K562 (cell line): ENCODE results near the gene SMARCA4. TPM values are rescaled to one million over a fixed set of nuclear protein-coding genes. Genes with fewer than 3 reads are reported as not detected.

Source experiments
- ARID1B ChIP-seq: fragments of 450-650 bp; IDR thresholded peaks from 2 replicates; pipeline ENCODE4 v1.6.1; 2016; ENCODE audit warnings: antibody characterized with exemption, mild to moderate bottlenecking, inconsistent platforms
- CAMTA2 ChIP-seq: fragments of 250-450 bp; sonication (Bioruptor Pico); conservative IDR thresholded peaks from 2 replicates; pipeline ENCODE4 v1.5.1; 2022
- CBX3 ChIP-seq, 2 experiments: IDR thresholded peaks; 1 replicate in 1 of 2; 2 replicates in 1 of 2; pipeline ENCODE4 v1.6.1; 2012; ENCODE audit warnings: inconsistent platforms in 2 of 2, low read length in 2 of 2, borderline replicate concordance in 1 of 2, control low read depth in 1 of 2
- EHMT2 ChIP-seq: fragments of 450-650 bp; IDR thresholded peaks from 2 replicates; pipeline ENCODE4 v1.6.1; 2018; ENCODE audit warnings: antibody characterized with exemption
- EWSR1 ChIP-seq: fragments of 450-650 bp; IDR thresholded peaks from 2 replicates; pipeline ENCODE4 v1.6.1; 2018; ENCODE audit warnings: borderline replicate concordance, mild to moderate bottlenecking, low read depth, moderate library complexity; ENCODE audit not compliant: partially characterized antibody
- FOXK1 ChIP-seq: sonication (generic); formaldehyde crosslinking; IDR thresholded peaks from 2 replicates; pipeline ENCODE4 v1.8.0; 2022; ENCODE audit warnings: missing genetic modification reagents, mild to moderate bottlenecking, borderline replicate concordance
- FOXK2 ChIP-seq, 2 experiments: fragments of 450-650 bp; IDR thresholded peaks in 1 of 2; conservative IDR thresholded peaks in 1 of 2; 2 replicates each; pipeline ENCODE4 v1.6.1; 2016; ENCODE audit warnings: low read depth in 2 of 2, mild to moderate bottlenecking in 1 of 2
- L3MBTL2 ChIP-seq: fragments of 450-650 bp; IDR thresholded peaks from 2 replicates; pipeline ENCODE4 v1.6.1; 2016; ENCODE audit warnings: mild to moderate bottlenecking, moderate library complexity
- NUFIP1 ChIP-seq: fragments of 450-650 bp; IDR thresholded peaks from 2 replicates; pipeline ENCODE4 v1.6.1; 2018; ENCODE audit not compliant: partially characterized antibody
- PHB2 ChIP-seq: fragments of 450-650 bp; IDR thresholded peaks from 2 replicates; pipeline ENCODE4 v1.6.1; 2017; ENCODE audit warnings: low read depth
- POLR2AphosphoS5 ChIP-seq: IDR thresholded peaks from 2 replicates; pipeline ENCODE4 v1.6.1; 2011; ENCODE audit warnings: mild to moderate bottlenecking, low read depth, low read length, moderate library complexity; ENCODE audit not compliant: control insufficient read depth, insufficient read depth
- RBBP5 ChIP-seq: fragments of 200-600 bp; sonication (generic); IDR thresholded peaks from 2 replicates; pipeline ENCODE4 v1.6.1; 2012; ENCODE audit warnings: borderline replicate concordance, mild to moderate bottlenecking, low read length, control low read depth, inconsistent platforms; ENCODE audit not compliant: insufficient read depth, poor library complexity, severe bottlenecking
- SNRNP70 ChIP-seq: fragments of 200-400 bp; formaldehyde crosslinking; optimal IDR thresholded peaks from 2 replicates; pipeline ENCODE3; 2017; ENCODE audit warnings: low read depth, low read length
- SP1 ChIP-seq: sonication (generic); formaldehyde crosslinking; IDR thresholded peaks from 2 replicates; pipeline ENCODE4 v1.8.1; 2022; ENCODE audit warnings: mild to moderate bottlenecking, missing genetic modification reagents
- SREBF2 ChIP-seq: sonication (generic); formaldehyde crosslinking; IDR thresholded peaks from 2 replicates; pipeline ENCODE4 v1.4.0; 2020; ENCODE audit warnings: mild to moderate bottlenecking, missing genetic modification reagents
- TBL1XR1 ChIP-seq, 2 experiments: IDR thresholded peaks; 2 replicates each; pipeline ENCODE4 v1.6.1; 2012; ENCODE audit warnings: improper control_type of control experiment in 2 of 2, low read length in 2 of 2, mild to moderate bottlenecking in 1 of 2
- TEAD1 ChIP-seq, 2 experiments: fragments of 450-650 bp in 1 of 2; sonication (generic) in 1 of 2; formaldehyde crosslinking; IDR thresholded peaks; 2 replicates each; pipeline versions ENCODE4 v1.4.0 to v1.8.0; 2020 to 2022; ENCODE audit warnings: mild to moderate bottlenecking in 2 of 2, missing genetic modification reagents in 1 of 2
- YBX1 ChIP-seq: fragments of 450-650 bp; IDR thresholded peaks from 2 replicates; pipeline ENCODE4 v1.7.1; 2016; ENCODE audit warnings: mild to moderate bottlenecking
- ZFP30 ChIP-seq: fragments of 250-450 bp; sonication (Bioruptor Pico); IDR thresholded peaks from 2 replicates; pipeline ENCODE4 v1.8.0; 2022; ENCODE audit warnings: moderate library complexity, mild to moderate bottlenecking, inconsistent platforms, borderline replicate concordance
- ZNF232 ChIP-seq: sonication (generic); formaldehyde crosslinking; IDR thresholded peaks from 2 replicates; pipeline ENCODE4 v1.8.0; 2022; ENCODE audit warnings: mild to moderate bottlenecking, missing genetic modification reagents
- ZNF239 ChIP-seq: fragments of 250-450 bp; sonication (Bioruptor Pico); IDR thresholded peaks from 2 replicates; pipeline ENCODE4 v1.4.0; 2020; ENCODE audit warnings: mild to moderate bottlenecking
- ZNF324 ChIP-seq: fragments of 250-450 bp; sonication (Bioruptor Pico); IDR thresholded peaks from 2 replicates; pipeline ENCODE4 v1.4.0; 2020; ENCODE audit warnings: mild to moderate bottlenecking
- ZNF695 ChIP-seq: fragments of 450-650 bp; formaldehyde crosslinking; IDR thresholded peaks from 2 replicates; pipeline ENCODE4 v1.4.0; 2020; ENCODE audit warnings: mild to moderate bottlenecking, moderate library complexity
- polyA plus RNA-seq, 8 experiments: library from polyadenylated mRNA; depleted of rRNA in 4 of 8; stranded (reverse) in 5 of 8; unstranded in 3 of 8; fragments of >200 nt; fragmentation: Nextera tagmentation in 2 of 8; fragmentation: Illumina TruSeq in 1 of 8; extraction: Ambion mirVana in 2 of 8; extraction: Trizol in 1 of 8; gene quantifications; 2 replicates each; pipeline versions ENCODE4 v1.2.1 to v1.2.3, GENCODE V29; 2011 to 2014; ENCODE audit warnings: inconsistent platforms in 1 of 8, missing spikeins in 1 of 8
- total RNA-seq, 7 experiments: library from RNA; depleted of rRNA in 6 of 7; stranded (reverse); fragments of >200 nt in 6 of 7; fragmentation: Illumina TruSeq in 2 of 7; extraction: Trizol in 2 of 7; gene quantifications; 2 replicates each; pipeline versions ENCODE4 v1.2.1 to v1.2.3, GENCODE V29; 2011 to 2021; ENCODE audit warnings: low replicate concordance in 1 of 7
- TF ChIP-seq, protein P1 (sequence below): fragments of 450-650 bp; IDR thresholded peaks from 2 replicates; pipeline ENCODE4 v1.6.1; 2014; ENCODE audit warnings: low read depth, mild to moderate bottlenecking, moderate library complexity, borderline replicate concordance
- TF ChIP-seq, protein P2 (sequence below): IDR thresholded peaks from 2 replicates; pipeline ENCODE4 v1.6.1; 2016; ENCODE audit warnings: missing genetic modification characterization, missing compliant biosample characterization
- TF ChIP-seq, protein P3 (sequence below): fragments of 450-650 bp; formaldehyde crosslinking; IDR thresholded peaks from 2 replicates; pipeline ENCODE4 v1.4.0; 2020; ENCODE audit warnings: mild to moderate bottlenecking, moderate library complexity

SMARCA4 gene
- total and polyA plus RNA-seq, 9 of the 15 experiments (the other 6 are each of a cell fraction or from before 2014, with no cell fraction given), result 19.3 to 207 (median 52.1) TPM

DNA sequence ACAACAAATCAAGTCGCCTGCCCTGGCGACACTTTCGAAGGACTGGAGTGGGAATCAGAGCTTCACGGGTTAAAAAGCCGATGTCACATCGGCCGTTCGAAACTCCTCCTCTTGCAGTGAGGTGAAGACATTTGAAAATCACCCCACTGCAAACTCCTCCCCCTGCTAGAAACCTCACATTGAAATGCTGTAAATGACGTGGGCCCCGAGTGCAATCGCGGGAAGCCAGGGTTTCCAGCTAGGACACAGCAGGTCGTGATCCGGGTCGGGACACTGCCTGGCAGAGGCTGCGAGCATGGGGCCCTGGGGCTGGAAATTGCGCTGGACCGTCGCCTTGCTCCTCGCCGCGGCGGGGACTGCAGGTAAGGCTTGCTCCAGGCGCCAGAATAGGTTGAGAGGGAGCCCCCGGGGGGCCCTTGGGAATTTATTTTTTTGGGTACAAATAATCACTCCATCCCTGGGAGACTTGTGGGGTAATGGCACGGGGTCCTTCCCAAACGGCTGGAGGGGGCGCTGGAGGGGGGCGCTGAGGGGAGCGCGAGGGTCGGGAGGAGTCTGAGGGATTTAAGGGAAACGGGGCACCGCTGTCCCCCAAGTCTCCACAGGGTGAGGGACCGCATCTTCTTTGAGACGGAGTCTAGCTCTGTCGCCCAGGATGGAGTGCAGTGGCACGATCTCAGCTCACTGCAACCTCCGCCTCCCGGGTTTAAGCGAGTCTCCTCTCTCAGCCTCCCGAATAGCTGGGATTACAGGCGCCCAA is 128.6 kb downstream of the SMARCA4 start, which contains the start of gene LDLR (continued):
- TF ChIP-seq YBX1 (no peak), TBL1XR1 (IDR thresholded peaks at IDR 0.05; ENCODE audit: low read length in 2 of 2) (peak; percentile 12 to 74; a peak in 2 of 4 replicates), EHMT2 (no peak), CBX3 (IDR thresholded peaks at IDR 0.05; ENCODE audit: borderline replicate concordance in 1 of 2, low read length in 2 of 2) (no peak), NUFIP1 (no peak), PHB2 (no peak), ZNF324 (CRISPR knock-in tag) (no peak), POLR2AphosphoS5 (peak; percentile 96), CAMTA2 (CRISPR knock-in tag) (no peak), ZNF239 (CRISPR knock-in tag) (no peak), RBBP5 (no peak), SNRNP70 (no peak), SP1 (CRISPR knock-in tag) (peak; percentile 50; the same call in 1 of the 2 replicates), FOXK1 (CRISPR knock-in tag) (no peak), ZNF232 (CRISPR knock-in tag) (no peak), SREBF2 (CRISPR knock-in tag) (no peak), ZNF695 (no peak), ZFP30 (no peak), EWSR1 (no peak), ARID1B (peak; percentile 17; the same call in 1 of the 2 replicates), L3MBTL2 (peak; percentile 84), FOXK2 (conservative IDR thresholded peaks at IDR 0.05 in 1 of 2, IDR thresholded peaks at IDR 0.05 in 1 of 2; ENCODE audit: low read depth in 2 of 2) (no peak; a peak in 1 of 4 replicates), TEAD1 (CRISPR knock-in tag; IDR thresholded peaks at IDR 0.05) (0 out of 4 replicates have a peak, but pooled peaks of 1 of the 2 experiments have one; percentile 22)
- TF ChIP-seq, protein P1, sequence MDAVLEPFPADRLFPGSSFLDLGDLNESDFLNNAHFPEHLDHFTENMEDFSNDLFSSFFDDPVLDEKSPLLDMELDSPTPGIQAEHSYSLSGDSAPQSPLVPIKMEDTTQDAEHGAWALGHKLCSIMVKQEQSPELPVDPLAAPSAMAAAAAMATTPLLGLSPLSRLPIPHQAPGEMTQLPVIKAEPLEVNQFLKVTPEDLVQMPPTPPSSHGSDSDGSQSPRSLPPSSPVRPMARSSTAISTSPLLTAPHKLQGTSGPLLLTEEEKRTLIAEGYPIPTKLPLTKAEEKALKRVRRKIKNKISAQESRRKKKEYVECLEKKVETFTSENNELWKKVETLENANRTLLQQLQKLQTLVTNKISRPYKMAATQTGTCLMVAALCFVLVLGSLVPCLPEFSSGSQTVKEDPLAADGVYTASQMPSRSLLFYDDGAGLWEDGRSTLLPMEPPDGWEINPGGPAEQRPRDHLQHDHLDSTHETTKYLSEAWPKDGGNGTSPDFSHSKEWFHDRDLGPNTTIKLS, result peak; percentile 75
- TF ChIP-seq, protein P2, sequence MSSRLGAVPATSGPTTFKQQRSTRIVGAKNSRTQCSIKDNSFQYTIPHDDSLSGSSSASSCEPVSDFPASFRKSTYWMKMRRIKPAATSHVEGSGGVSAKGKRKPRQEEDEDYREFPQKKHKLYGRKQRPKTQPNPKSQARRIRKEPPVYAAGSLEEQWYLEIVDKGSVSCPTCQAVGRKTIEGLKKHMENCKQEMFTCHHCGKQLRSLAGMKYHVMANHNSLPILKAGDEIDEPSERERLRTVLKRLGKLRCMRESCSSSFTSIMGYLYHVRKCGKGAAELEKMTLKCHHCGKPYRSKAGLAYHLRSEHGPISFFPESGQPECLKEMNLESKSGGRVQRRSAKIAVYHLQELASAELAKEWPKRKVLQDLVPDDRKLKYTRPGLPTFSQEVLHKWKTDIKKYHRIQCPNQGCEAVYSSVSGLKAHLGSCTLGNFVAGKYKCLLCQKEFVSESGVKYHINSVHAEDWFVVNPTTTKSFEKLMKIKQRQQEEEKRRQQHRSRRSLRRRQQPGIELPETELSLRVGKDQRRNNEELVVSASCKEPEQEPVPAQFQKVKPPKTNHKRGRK (tag), result no peak
- TF ChIP-seq, protein P3, sequence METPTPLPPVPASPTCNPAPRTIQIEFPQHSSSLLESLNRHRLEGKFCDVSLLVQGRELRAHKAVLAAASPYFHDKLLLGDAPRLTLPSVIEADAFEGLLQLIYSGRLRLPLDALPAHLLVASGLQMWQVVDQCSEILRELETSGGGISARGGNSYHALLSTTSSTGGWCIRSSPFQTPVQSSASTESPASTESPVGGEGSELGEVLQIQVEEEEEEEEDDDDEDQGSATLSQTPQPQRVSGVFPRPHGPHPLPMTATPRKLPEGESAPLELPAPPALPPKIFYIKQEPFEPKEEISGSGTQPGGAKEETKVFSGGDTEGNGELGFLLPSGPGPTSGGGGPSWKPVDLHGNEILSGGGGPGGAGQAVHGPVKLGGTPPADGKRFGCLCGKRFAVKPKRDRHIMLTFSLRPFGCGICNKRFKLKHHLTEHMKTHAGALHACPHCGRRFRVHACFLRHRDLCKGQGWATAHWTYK, result no peak
